RWPE1 (cell line): Measurements from ENCODE around the gene AVL9.
A peak's percentile ranks its signal among the peaks of the same experiment; 100 is the strongest.

Experiments
- CTCF ChIA-PET: fragments of 350-600 bp; sonication (Branson Sonifier 250); formaldehyde crosslinking; extraction: SDS; loops from one replicate; lab custom pipeline; 2021; lab: Yijun Ruan, JAX
- POLR2A ChIA-PET: fragments of 400-600 bp; formaldehyde crosslinking; extraction: SDS; loops from one replicate; lab custom pipeline; 2020; ENCODE audit warnings: antibody characterized with exemption; ENCODE audit not compliant: low non-redundant PET; lab: Yijun Ruan, JAX
- DNase-seq: peaks from one replicate; pipeline ENCODE4 v3.0.0; 2012; ENCODE audit warnings: low spot score
- H3K27ac ChIP-seq: fragments of 450-650 bp; 2 replicates; pipeline ENCODE4 v1.5.1; 2017
- TF ChIP-seq, protein P1 (sequence below): fragments of 450-650 bp; conservative IDR thresholded peaks from 2 replicates; pipeline ENCODE4 v1.5.1; 2017; ENCODE audit warnings: low read depth, mild to moderate bottlenecking

AVL9 gene

DNA sequence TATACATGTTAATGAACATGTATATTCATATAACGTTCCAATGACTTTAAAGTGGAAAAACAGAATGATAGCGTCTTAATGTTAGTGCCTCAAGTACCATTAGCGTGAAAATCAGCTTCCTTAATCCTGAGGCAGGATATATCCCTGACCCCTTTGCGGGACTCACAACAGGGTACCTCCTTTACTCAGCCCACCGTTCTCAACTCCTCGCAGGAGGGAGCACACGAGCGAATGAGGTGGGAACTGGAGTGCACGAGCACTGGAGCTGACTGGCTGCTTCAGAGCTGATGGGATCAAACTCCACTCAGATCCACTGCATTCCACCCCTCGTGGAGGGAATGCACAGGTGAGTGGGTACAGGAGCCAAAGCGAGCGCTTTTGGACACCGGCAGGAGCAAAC lies 36.1 kb downstream of the AVL9 start:
- CTCF ChIA-PET, result no interaction called here
- H3K27ac ChIP-seq, result no peak overlapping the region

GRCh38 chr7:32532086-32532485 lies 36.8 kb downstream of the AVL9 start:
- ChIA-PET POLR2A (no interaction called here), CTCF (no interaction called here)
- no peak overlapping the region for H3K27ac ChIP-seq
- TF ChIP-seq, protein P1, sequence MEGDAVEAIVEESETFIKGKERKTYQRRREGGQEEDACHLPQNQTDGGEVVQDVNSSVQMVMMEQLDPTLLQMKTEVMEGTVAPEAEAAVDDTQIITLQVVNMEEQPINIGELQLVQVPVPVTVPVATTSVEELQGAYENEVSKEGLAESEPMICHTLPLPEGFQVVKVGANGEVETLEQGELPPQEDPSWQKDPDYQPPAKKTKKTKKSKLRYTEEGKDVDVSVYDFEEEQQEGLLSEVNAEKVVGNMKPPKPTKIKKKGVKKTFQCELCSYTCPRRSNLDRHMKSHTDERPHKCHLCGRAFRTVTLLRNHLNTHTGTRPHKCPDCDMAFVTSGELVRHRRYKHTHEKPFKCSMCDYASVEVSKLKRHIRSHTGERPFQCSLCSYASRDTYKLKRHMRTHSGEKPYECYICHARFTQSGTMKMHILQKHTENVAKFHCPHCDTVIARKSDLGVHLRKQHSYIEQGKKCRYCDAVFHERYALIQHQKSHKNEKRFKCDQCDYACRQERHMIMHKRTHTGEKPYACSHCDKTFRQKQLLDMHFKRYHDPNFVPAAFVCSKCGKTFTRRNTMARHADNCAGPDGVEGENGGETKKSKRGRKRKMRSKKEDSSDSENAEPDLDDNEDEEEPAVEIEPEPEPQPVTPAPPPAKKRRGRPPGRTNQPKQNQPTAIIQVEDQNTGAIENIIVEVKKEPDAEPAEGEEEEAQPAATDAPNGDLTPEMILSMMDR, result no peak
- no peak for DNase-seq

More for the DNA sequence above, 36.1 kb downstream of the AVL9 start:
- no peak for DNase-seq
- POLR2A ChIA-PET, result no interaction called here
- TF ChIP-seq, protein P1, result no peak

GRCh38 chr7:32532716-32533115 lies 37.4 kb downstream of the AVL9 start:
- CTCF ChIA-PET, result no interaction called here

GRCh38 chr7:32533276-32534029 lies 38.2 kb downstream of the AVL9 start:
- ChIA-PET POLR2A (no interaction called here), CTCF (no interaction called here)
- H3K27ac ChIP-seq, result no peak overlapping the region
- no peak for DNase-seq
- TF ChIP-seq, protein P1, result no peak

More at GRCh38 chr7:32532716-32533115, 37.4 kb downstream of the AVL9 start:
- POLR2A ChIA-PET, result no interaction called here
- TF ChIP-seq, protein P1, result no peak
- peak overlapping the region; percentile 7; the same call in 1 of the 2 replicates for H3K27ac ChIP-seq
- no peak for DNase-seq

DNA sequence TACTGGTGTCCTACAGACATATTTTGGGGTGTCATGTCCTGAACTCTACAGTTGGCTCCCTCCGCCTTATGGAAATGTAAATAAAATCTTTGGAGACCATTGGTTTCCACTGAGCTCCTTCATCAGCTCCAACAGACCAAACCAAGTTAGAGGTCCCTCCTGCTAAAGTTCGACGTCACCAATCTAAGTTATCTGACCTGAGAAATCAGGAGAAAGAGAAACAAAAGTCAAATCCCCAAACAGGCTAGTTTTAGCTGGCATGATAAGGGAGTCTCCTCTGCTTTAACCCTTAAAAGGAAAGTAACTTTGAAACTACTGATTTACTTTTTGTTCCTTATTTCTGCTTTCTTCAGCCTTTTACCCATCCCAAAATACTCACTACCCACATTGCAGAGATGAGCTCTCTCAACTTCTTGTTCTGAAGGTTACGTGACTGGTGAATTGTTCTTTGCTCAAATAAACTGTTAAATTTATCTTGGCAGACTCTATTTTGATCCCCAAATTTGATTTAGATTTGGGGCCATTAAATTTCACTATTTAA lies 39.9 kb downstream of the AVL9 start:
- DNase-seq, result no peak
- TF ChIP-seq, protein P1, result no peak
- POLR2A ChIA-PET, result no interaction called here
- no peak overlapping the region for H3K27ac ChIP-seq
- CTCF ChIA-PET, result no interaction called here

DNA sequence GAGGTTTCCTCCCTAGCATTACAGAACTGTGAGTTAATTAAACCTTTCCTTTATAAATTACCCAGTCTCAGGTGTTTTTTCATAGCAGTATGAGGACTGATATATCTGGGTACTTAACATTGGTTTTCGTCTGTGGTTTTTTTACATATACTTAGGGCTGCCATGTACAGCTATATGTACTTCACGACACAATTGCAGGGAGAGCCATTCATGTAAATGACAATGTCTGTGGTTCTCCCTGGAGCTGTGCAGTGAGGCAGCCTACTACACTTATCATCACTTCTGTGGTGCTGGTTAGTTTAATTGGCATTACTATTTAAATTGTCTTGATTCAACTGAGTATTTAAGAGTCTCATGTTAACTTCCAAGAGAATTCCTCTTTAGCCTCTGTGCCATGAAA lies 40.7 kb downstream of the AVL9 start:
- POLR2A ChIA-PET, result no interaction called here

More for the DNA sequence above, 40.7 kb downstream of the AVL9 start:
- no peak for DNase-seq
- H3K27ac ChIP-seq, result no peak overlapping the region
- TF ChIP-seq, protein P1, result no peak
- CTCF ChIA-PET, result no interaction called here
